ENCODE data around the gene ENO1.

DNA sequence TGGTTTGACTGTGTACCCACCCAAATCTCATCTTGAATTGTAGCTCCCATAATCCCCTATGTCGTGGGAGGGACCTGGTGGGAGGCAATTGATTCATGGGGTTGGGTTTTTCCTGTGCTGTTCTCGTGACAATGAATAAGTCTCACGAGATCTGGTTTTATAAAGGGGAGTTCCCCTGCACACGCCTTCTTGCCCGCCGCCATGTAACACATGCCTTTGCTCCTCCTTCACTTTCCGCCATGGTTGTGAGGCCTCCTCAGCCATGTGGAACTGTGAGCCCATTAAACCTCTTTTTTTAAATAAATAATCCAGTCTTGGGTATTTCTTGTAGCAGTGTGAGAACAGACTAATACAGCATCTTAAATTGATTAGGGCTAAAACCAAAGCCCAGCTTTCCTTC is 38.5 kb downstream of the ENO1 start:
- TF ChIP-seq POLR2A (IDR thresholded peaks at IDR 0.05; ENCODE audit: control extremely low read depth in 1 of 2, low read depth in 2 of 2, low read length in 2 of 2): no peak
- TF ChIP-seq, protein P1, sequence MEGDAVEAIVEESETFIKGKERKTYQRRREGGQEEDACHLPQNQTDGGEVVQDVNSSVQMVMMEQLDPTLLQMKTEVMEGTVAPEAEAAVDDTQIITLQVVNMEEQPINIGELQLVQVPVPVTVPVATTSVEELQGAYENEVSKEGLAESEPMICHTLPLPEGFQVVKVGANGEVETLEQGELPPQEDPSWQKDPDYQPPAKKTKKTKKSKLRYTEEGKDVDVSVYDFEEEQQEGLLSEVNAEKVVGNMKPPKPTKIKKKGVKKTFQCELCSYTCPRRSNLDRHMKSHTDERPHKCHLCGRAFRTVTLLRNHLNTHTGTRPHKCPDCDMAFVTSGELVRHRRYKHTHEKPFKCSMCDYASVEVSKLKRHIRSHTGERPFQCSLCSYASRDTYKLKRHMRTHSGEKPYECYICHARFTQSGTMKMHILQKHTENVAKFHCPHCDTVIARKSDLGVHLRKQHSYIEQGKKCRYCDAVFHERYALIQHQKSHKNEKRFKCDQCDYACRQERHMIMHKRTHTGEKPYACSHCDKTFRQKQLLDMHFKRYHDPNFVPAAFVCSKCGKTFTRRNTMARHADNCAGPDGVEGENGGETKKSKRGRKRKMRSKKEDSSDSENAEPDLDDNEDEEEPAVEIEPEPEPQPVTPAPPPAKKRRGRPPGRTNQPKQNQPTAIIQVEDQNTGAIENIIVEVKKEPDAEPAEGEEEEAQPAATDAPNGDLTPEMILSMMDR (IDR thresholded peaks at IDR 0.05; ENCODE audit: control extremely low read depth in 1 of 3, insufficient read depth in 1 of 3, low read depth in 1 of 3, low read length in 3 of 3): no peak
- no peak for TF ChIP-seq YY1 (IDR thresholded peaks at IDR 0.05; ENCODE audit: low read depth, low read length)
- no peak for TF ChIP-seq CHD2 (IDR thresholded peaks at IDR 0.05; ENCODE audit: low read length)
- TF ChIP-seq CTBP2 (IDR thresholded peaks at IDR 0.05; ENCODE audit: borderline replicate concordance, insufficient read depth, insufficient read length, low read length): no peak
- TF ChIP-seq HDAC6 (IDR thresholded peaks at IDR 0.05; ENCODE audit: low read depth, low read length): no peak

Measured in H1 (cell line).